Astrocyte of the cerebellum (primary cell): ENCODE measurements around the gene ECM2.
A peak's percentile ranks its signal among the peaks of the same experiment; 100 is the strongest.

Experiments used
- DNase-seq: peaks from one replicate; pipeline ENCODE4 v3.0.0-alpha.2; 2011; ENCODE audit warnings: low read depth
- H3K4me3 ChIP-seq: 2 replicates; pipeline ENCODE4 v1.5.1; 2011; ENCODE audit warnings: mild to moderate bottlenecking, low read depth, low read length, moderate library complexity
- CTCF ChIP-seq: IDR thresholded peaks from 2 replicates; pipeline ENCODE4 v1.5.1; 2012; ENCODE audit warnings: low read length, low read depth, moderate library complexity, mild to moderate bottlenecking; ENCODE audit errors: missing control alignments
- in situ Hi-C: cut with HindIII; loops from 2 replicates; pipeline ENCODE4 v1.10.0; 2017; ENCODE audit warnings: low sequenced_read_pairs

ECM2 gene

GRCh38 chr9:92562461-92562967, 26.7 kb upstream of the ECM2 start:
- no peak overlapping the region for H3K4me3 ChIP-seq
- TF ChIP-seq CTCF: no peak
- peak; percentile 78 for DNase-seq
- in situ Hi-C loops: no loop called here

- no peak overlapping the region for H3K4me3 ChIP-seq
- DNase-seq: peak; percentile 62
- TF ChIP-seq CTCF: no peak
- in situ Hi-C loops: no loop called here
Measured at GRCh38 chr9:92561374-92562330, 25.9 kb upstream of the ECM2 start.

- H3K4me3 ChIP-seq: no peak overlapping the region
- in situ Hi-C loops: no loop called here
- no peak for DNase-seq
- TF ChIP-seq CTCF: no peak
Measured at GRCh38 chr9:92558612-92559374, 23.0 kb upstream of the ECM2 start.

GRCh38 chr9:92550765-92551164, 15.0 kb upstream of the ECM2 start:
- no peak for DNase-seq
- H3K4me3 ChIP-seq: no peak overlapping the region
- TF ChIP-seq CTCF: no peak
- in situ Hi-C loops: no loop called here

- in situ Hi-C loops: no loop called here
- TF ChIP-seq CTCF: no peak
- no peak overlapping the region for H3K4me3 ChIP-seq
- no peak for DNase-seq
Measured at GRCh38 chr9:92547356-92547755, 11.6 kb upstream of the ECM2 start.

GRCh38 chr9:92545002-92545510, 9.3 kb upstream of the ECM2 start:
- DNase-seq: no peak
- TF ChIP-seq CTCF: no peak
- H3K4me3 ChIP-seq: no peak overlapping the region
- in situ Hi-C loops: no loop called here
